ENCODE data around the gene CCNT1.

GRCh38 chr12:48659863-48660262, 56.6 kb downstream of the CCNT1 start:
- TF ChIP-seq HNF1B (CRISPR knock-in tag; IDR thresholded peaks at IDR 0.05) (no peak), NFYB (CRISPR knock-in tag; IDR thresholded peaks at IDR 0.05) (no peak), CREB1 (IDR thresholded peaks at IDR 0.05) (no peak), CREB1 (CRISPR knock-in tag; IDR thresholded peaks at IDR 0.05) (no peak), CBX1 (IDR thresholded peaks at IDR 0.05; ENCODE audit: low read depth) (no peak), CTCF (CRISPR knock-in tag; IDR thresholded peaks at IDR 0.05) (no peak), ZBTB7A (CRISPR knock-in tag; IDR thresholded peaks at IDR 0.05) (no peak), CHD2 (IDR thresholded peaks at IDR 0.05; ENCODE audit: low read depth, low read length) (no peak)
